Measurements from ENCODE around the gene KIRREL1. TPM values are rescaled to one million over a fixed set of nuclear protein-coding genes. Genes with fewer than 3 reads are reported as not detected.
A peak's percentile ranks its signal among the peaks of the same experiment; 100 is the strongest.

KIRREL1 gene
- total RNA-seq, 4 donors from 2014 or later, result 34.1 to 102 (median 57.4) TPM

DNA sequence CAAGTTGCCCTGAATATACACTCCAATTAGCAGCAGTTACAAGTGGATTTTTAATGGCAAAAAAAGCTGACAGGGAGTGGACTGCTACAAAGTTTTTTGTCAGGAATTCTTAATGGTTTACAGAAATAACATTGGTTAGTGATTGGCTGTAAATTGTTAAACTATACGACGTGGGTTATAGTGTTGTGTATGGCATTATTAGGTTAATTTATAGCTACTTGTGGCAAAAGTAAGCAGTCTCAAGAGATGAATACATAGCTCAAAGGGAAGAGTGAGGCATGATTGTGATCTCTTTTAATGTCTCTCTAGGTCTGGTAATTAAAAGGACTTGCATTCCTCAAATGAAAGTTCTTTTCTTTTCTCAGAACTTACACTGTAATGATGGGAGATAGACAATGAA lies 111.4 kb downstream of the KIRREL1 start:
- Histone ChIP-seq H3K27me3 (no peaks in the 10 kb centered on the region), H3K4me1 (no peaks in the 10 kb centered on the region), H3K4me3 (no peak overlapping the region), H3K36me3 (no peaks in the 10 kb centered on the region), H3K27ac (no peak overlapping the region), H3K9me3 (no peaks in the 10 kb centered on the region)
- intact Hi-C loops (cut with DNase I; ENCODE audit: low total_unique reads), result no loop called here
- no peak for TF ChIP-seq CTCF (IDR thresholded peaks at IDR 0.05)
- no peak for TF ChIP-seq POLR2A (IDR thresholded peaks at IDR 0.05)
- DNase-seq, result no peak

- TF ChIP-seq POLR2A (IDR thresholded peaks at IDR 0.05) (no peak), CTCF (IDR thresholded peaks at IDR 0.05) (no peak)
- intact Hi-C loops (cut with DNase I; ENCODE audit: low total_unique reads), result no loop called here
- Histone ChIP-seq H3K27ac (no peak overlapping the region), H3K4me1 (no peaks in the 10 kb centered on the region), H3K4me3 (no peak overlapping the region), H3K9me3 (no peaks in the 10 kb centered on the region), H3K36me3 (no peaks in the 10 kb centered on the region), H3K27me3 (no peaks in the 10 kb centered on the region)
- DNase-seq, result no peak
Measured at GRCh38 chr1:158105352-158106095, 112.1 kb downstream of the KIRREL1 start.

GRCh38 chr1:158107916-158108315 lies 114.5 kb downstream of the KIRREL1 start:
- DNase-seq, result no peak
- intact Hi-C loops (cut with DNase I; ENCODE audit: low total_unique reads), result no loop called here
- no peak overlapping the region for H3K4me3 ChIP-seq
- no peaks in the 10 kb centered on the region for H3K36me3 ChIP-seq
- no peak for TF ChIP-seq CTCF (IDR thresholded peaks at IDR 0.05)
- TF ChIP-seq POLR2A (IDR thresholded peaks at IDR 0.05), result no peak
- no peak overlapping the region for H3K27ac ChIP-seq
- H3K27me3 ChIP-seq, result no peaks in the 10 kb centered on the region
- no peaks in the 10 kb centered on the region for H3K9me3 ChIP-seq
- no peaks in the 10 kb centered on the region for H3K4me1 ChIP-seq

- peak in 1 of 2 donors; percentile 37 for DNase-seq
- H3K36me3 ChIP-seq, result no peaks in the 10 kb centered on the region
- H3K27me3 ChIP-seq, result no peaks in the 10 kb centered on the region
- peak overlapping the region; percentile 15 to 46 for H3K4me3 ChIP-seq
- no peaks in the 10 kb centered on the region for H3K4me1 ChIP-seq
- intact Hi-C loops (cut with DNase I; ENCODE audit: low total_unique reads), result no loop called here
- H3K9me3 ChIP-seq, result no peaks in the 10 kb centered on the region
- TF ChIP-seq CTCF (IDR thresholded peaks at IDR 0.05) (peak; percentile 34 to 57 (median 45)), POLR2A (IDR thresholded peaks at IDR 0.05) (no peak)
- H3K27ac ChIP-seq, result no peak overlapping the region
Measured at GRCh38 chr1:158112994-158113758, 119.7 kb downstream of the KIRREL1 start.

GRCh38 chr1:158113759-158114127 lies 120.3 kb downstream of the KIRREL1 start:
- intact Hi-C loops (cut with DNase I; ENCODE audit: low total_unique reads), result no loop called here
- no peaks in the 10 kb centered on the region for H3K9me3 ChIP-seq
- no peak overlapping the region for H3K27ac ChIP-seq
- no peaks in the 10 kb centered on the region for H3K4me1 ChIP-seq
- TF ChIP-seq POLR2A (IDR thresholded peaks at IDR 0.05) (no peak), CTCF (IDR thresholded peaks at IDR 0.05) (no peak)
- no peaks in the 10 kb centered on the region for H3K36me3 ChIP-seq
- peak overlapping the region; percentile 15 to 46 for H3K4me3 ChIP-seq
- DNase-seq, result no peak
- no peaks in the 10 kb centered on the region for H3K27me3 ChIP-seq
